Stimulated activated naive CD8-positive, alpha-beta T cell treated with anti-CD3 and anti-CD28 coated beads, Interleukin-15, Interleukin-2, amounts not matched to agents 100 ng/mL and 50 ng/mL, for 24 hours (primary cell): Measurements from ENCODE around the gene DNAH2.

Source experiments
- H3K27ac Mint-ChIP-seq: one replicate; pipeline ENCODE4 v1.8.0; 2021; ENCODE audit warnings: mild to moderate bottlenecking, mixed read lengths
- H3K27me3 Mint-ChIP-seq: one replicate; pipeline ENCODE4 v1.8.0; 2021; ENCODE audit warnings: mixed read lengths
- H3K36me3 Mint-ChIP-seq: one replicate; pipeline ENCODE4 v1.8.0; 2021; ENCODE audit warnings: low read depth, mixed read lengths
- H3K4me1 Mint-ChIP-seq: one replicate; pipeline ENCODE4 v1.8.0; 2021; ENCODE audit warnings: low read depth, mixed read lengths
- H3K4me3 Mint-ChIP-seq: one replicate; pipeline ENCODE4 v1.8.0; 2021; ENCODE audit warnings: mild to moderate bottlenecking, mixed read lengths
- H3K9me3 Mint-ChIP-seq: one replicate; pipeline ENCODE4 v1.8.0; 2021; ENCODE audit warnings: mixed read lengths

The DNAH2 gene, protein sequence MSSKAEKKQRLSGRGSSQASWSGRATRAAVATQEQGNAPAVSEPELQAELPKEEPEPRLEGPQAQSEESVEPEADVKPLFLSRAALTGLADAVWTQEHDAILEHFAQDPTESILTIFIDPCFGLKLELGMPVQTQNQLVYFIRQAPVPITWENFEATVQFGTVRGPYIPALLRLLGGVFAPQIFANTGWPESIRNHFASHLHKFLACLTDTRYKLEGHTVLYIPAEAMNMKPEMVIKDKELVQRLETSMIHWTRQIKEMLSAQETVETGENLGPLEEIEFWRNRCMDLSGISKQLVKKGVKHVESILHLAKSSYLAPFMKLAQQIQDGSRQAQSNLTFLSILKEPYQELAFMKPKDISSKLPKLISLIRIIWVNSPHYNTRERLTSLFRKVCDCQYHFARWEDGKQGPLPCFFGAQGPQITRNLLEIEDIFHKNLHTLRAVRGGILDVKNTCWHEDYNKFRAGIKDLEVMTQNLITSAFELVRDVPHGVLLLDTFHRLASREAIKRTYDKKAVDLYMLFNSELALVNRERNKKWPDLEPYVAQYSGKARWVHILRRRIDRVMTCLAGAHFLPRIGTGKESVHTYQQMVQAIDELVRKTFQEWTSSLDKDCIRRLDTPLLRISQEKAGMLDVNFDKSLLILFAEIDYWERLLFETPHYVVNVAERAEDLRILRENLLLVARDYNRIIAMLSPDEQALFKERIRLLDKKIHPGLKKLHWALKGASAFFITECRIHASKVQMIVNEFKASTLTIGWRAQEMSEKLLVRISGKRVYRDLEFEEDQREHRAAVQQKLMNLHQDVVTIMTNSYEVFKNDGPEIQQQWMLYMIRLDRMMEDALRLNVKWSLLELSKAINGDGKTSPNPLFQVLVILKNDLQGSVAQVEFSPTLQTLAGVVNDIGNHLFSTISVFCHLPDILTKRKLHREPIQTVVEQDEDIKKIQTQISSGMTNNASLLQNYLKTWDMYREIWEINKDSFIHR (N-terminal part only)

DNA sequence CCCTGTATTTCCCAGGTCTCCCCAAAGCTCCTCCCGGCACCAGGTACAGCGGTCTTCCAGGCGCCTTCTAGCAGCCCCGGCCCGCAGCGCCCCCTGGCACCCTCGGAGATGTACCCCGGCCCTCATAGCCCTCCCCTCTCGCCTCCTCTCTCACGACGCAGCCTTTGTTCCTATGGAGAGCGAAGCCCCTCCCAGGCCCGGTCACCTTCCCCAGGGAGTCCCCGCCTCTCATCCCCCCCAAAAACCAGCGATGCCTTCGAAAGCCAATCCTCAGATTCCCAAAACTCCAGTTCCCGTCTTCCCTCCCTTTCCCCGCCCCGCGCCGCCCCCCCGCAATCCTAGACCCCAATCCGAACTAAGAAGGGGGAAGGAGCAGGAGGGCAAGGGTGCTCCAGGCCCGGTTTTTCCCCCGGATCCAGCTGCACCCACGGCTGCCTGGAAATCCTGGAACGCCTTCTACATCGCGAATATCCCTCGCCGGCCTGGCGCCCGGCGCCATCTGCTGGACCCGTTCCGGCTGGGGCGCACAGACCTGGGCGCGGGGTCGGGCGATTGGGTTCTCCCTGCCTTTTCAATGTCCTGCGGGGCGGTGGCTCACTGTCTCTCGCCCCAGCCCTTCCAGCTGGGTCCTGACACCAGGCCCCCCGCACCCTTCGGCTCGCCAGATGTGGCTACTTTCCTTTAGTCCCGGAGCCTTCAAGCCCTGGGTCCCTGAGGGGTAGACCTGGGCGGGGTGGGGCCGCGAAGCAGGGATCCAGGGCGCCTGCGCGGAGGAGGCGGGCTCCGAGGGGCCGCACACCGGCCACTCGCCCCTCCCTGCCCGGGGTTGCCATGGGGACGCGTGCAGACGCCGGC, at the start of gene DNAH2:
TSS of gene DNAH2 (plus strand) at position 844 of the 855 bp plus-strand sequence. CDS start 1,991 bp downstream, outside the sequence.
- Mint-ChIP-seq H3K4me3 (peak within 1 kb of the TSS; percentile 78), H3K27me3 (peaks cover 69% of the 10 kb centered on the region), H3K9me3 (no peaks in the 10 kb centered on the region), H3K36me3 (no peaks in the 10 kb centered on the region), H3K27ac (no peak within 1 kb of the TSS), H3K4me1 (peaks cover 17% of the 10 kb centered on the region)

- no peaks in the 10 kb centered on the region for H3K9me3 Mint-ChIP-seq
- no peaks in the 10 kb centered on the region for H3K27me3 Mint-ChIP-seq
- no peak overlapping the region for H3K4me3 Mint-ChIP-seq
- H3K4me1 Mint-ChIP-seq: no peaks in the 10 kb centered on the region
- H3K36me3 Mint-ChIP-seq: peaks cover 39% of the 10 kb centered on the region
- H3K27ac Mint-ChIP-seq: no peak overlapping the region
Measured at GRCh38 chr17:7668482-7668881, 49.1 kb upstream of the DNAH2 start.

DNA sequence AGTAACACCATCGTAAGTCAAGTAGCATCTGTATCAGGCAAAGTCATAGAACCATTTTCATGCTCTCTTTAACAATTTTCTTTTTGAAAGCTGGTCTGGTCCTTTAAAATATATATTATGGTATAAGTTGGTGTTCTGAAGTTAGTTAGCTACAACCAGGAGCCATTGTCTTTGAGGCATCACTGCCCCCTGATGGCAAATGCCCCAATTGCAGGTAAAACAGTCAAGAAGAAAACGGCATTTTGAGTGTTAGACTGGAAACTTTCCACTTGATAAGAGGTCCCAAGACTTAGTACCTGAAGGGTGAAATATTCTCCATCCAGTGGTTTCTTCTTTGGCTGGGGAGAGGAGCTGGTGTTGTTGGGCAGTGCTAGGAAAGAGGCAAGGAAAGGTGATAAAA, 44.3 kb upstream of the DNAH2 start:
- no peak overlapping the region for H3K4me3 Mint-ChIP-seq
- peaks cover 5% of the 10 kb centered on the region for H3K9me3 Mint-ChIP-seq
- H3K27ac Mint-ChIP-seq: no peak overlapping the region
- no peaks in the 10 kb centered on the region for H3K27me3 Mint-ChIP-seq
- no peaks in the 10 kb centered on the region for H3K4me1 Mint-ChIP-seq
- peaks cover 54% of the 10 kb centered on the region for H3K36me3 Mint-ChIP-seq

DNA sequence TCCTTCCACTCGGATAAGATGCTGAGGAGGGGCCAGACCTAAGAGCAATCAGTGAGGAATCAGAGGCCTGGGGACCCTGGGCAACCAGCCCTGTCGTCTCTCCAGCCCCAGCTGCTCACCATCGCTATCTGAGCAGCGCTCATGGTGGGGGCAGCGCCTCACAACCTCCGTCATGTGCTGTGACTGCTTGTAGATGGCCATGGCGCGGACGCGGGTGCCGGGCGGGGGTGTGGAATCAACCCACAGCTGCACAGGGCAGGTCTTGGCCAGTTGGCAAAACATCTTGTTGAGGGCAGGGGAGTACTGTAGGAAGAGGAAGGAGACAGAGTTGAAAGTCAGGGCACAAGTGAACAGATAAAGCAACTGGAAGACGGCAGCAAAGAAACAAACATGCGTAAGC, 42.6 kb upstream of the DNAH2 start:
- Mint-ChIP-seq H3K4me1 (no peaks in the 10 kb centered on the region), H3K9me3 (peaks cover 5% of the 10 kb centered on the region), H3K27ac (no peak overlapping the region), H3K27me3 (no peaks in the 10 kb centered on the region), H3K4me3 (no peak overlapping the region), H3K36me3 (peaks cover 44% of the 10 kb centered on the region)

DNA sequence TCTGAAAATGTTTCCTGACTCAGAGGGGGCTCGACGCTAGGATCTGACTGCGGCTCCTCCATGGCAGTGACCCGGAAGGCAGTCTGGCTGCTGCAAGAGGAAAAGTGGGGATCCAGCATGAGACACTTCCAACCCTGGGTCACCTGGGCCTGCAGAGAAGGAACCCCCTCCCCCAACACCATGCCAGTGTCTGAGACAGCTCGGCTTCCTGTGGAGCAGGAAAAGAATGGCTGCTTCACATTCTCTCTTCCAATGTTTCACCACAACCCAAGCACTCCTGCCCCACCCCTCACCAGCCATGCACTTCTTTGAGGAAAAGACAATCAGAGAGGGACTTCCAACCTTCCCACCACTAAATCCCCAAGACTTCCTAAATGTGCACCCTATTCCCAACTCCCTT, 41.0 kb upstream of the DNAH2 start:
- Mint-ChIP-seq H3K27ac (no peak overlapping the region), H3K36me3 (peaks cover 33% of the 10 kb centered on the region), H3K27me3 (no peaks in the 10 kb centered on the region), H3K9me3 (peaks cover 5% of the 10 kb centered on the region), H3K4me1 (no peaks in the 10 kb centered on the region), H3K4me3 (no peak overlapping the region)

GRCh38 chr17:7677388-7678067, 40.0 kb upstream of the DNAH2 start:
- H3K36me3 Mint-ChIP-seq: peaks cover 33% of the 10 kb centered on the region
- peaks cover 5% of the 10 kb centered on the region for H3K9me3 Mint-ChIP-seq
- no peak overlapping the region for H3K4me3 Mint-ChIP-seq
- peaks cover 3% of the 10 kb centered on the region for H3K4me1 Mint-ChIP-seq
- H3K27ac Mint-ChIP-seq: no peak overlapping the region
- no peaks in the 10 kb centered on the region for H3K27me3 Mint-ChIP-seq

DNA sequence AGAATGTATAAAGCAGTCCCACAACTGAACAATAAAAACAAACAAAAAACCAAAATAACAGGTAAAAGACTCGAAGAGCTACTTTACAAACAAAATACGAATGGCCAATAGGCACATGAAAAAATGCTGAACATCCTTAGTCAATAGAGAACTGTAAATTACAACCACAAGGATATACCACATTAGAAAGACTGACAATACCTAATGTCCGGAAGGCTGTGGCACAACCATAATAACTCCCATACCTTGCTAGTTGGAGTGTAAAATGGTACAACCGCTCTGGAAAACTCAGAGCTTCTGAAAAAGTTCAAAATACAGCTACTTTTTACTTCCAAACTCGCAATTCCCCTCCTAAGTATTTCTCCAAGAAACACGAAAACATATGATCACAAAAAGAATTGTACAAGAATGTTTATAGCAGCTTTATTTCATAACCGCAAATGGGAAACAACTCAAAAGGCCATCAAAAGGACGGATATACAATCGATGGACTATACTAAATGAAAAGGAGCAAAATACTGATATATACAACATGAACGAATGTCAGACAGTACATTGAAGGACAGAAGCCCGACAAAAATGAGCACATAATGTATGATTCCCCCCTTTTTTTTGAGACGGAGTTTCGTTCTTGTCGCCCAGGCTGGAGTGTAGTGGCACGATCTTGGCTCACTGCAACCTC, 32.6 kb upstream of the DNAH2 start:
- peaks cover 32% of the 10 kb centered on the region for H3K36me3 Mint-ChIP-seq
- H3K27ac Mint-ChIP-seq: peak overlapping the region; percentile 99
- H3K27me3 Mint-ChIP-seq: no peaks in the 10 kb centered on the region
- H3K9me3 Mint-ChIP-seq: no peaks in the 10 kb centered on the region
- peaks cover 43% of the 10 kb centered on the region for H3K4me1 Mint-ChIP-seq
- H3K4me3 Mint-ChIP-seq: peak overlapping the region; percentile 98

DNA sequence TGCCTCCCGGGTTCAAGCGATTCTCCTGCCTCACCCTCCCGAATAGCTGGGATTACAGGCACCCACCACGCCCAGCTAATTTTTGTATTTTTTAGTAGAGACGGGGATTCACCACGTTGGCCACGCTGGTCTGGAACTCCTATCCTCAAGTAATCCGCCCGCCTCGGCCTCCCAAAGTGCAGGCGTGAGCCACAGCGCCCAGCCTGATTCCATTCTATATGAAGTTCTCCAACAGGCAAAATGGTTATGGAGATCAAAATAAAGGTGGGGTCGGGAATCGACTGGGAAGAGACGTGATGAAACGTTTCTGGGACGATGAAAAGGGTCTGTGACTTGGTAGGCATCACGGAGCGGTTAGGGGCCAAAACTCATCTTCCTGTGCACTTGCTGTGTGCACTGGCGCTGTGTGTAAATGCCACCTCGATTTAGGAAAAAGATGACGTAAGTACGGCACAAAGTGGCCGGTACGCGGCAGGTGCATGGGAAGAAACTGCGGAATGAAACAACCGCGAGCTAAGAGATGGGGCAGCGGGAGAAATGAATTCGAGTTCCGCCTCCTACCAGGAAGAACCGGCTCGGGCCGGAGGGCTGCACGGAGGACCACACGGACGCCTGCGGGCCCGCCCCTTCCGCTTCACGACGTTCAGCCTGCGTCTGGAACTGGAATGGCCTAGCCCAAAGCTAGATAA, 31.9 kb upstream of the DNAH2 start:
- Mint-ChIP-seq H3K9me3 (no peaks in the 10 kb centered on the region), H3K27me3 (no peaks in the 10 kb centered on the region), H3K4me3 (peak overlapping the region; percentile 98), H3K27ac (peak overlapping the region; percentile 99), H3K36me3 (peaks cover 37% of the 10 kb centered on the region), H3K4me1 (peaks cover 47% of the 10 kb centered on the region)

- Mint-ChIP-seq H3K27ac (peak overlapping the region; percentile 99), H3K36me3 (peaks cover 41% of the 10 kb centered on the region), H3K27me3 (no peaks in the 10 kb centered on the region), H3K9me3 (no peaks in the 10 kb centered on the region), H3K4me3 (peak overlapping the region; percentile 98), H3K4me1 (peaks cover 47% of the 10 kb centered on the region)
Measured at GRCh38 chr17:7686222-7687071, 31.1 kb upstream of the DNAH2 start.

GRCh38 chr17:7687072-7687907, 30.3 kb upstream of the DNAH2 start, which contains the start of gene TP53:
Gene TP53, minus strand, starts transcription at chr17:7687490. Its CDS starts 10,896 bp downstream, at chr17:7676594.
- Mint-ChIP-seq H3K4me3 (peak within 1 kb of the TSS; percentile 98), H3K4me1 (peaks cover 46% of the 10 kb centered on the region), H3K36me3 (peaks cover 40% of the 10 kb centered on the region)

GRCh38 chr17:7687908-7688807, 29.4 kb upstream of the DNAH2 start, which contains the start of gene WRAP53:
Gene WRAP53, plus strand, starts transcription at chr17:7688477. Its CDS starts 172 bp downstream, at chr17:7688649.
- no peaks in the 10 kb centered on the region for H3K27me3 Mint-ChIP-seq
- peaks cover 42% of the 10 kb centered on the region for H3K36me3 Mint-ChIP-seq
- no peaks in the 10 kb centered on the region for H3K9me3 Mint-ChIP-seq
- H3K4me3 Mint-ChIP-seq: peak within 1 kb of the TSS; percentile 98
- H3K4me1 Mint-ChIP-seq: peaks cover 42% of the 10 kb centered on the region
- peak within 1 kb of the TSS; percentile 99 for H3K27ac Mint-ChIP-seq

More at GRCh38 chr17:7687072-7687907, 30.3 kb upstream of the DNAH2 start, which contains the start of gene TP53:
- H3K27me3 Mint-ChIP-seq: no peaks in the 10 kb centered on the region
- H3K9me3 Mint-ChIP-seq: no peaks in the 10 kb centered on the region
- peak within 1 kb of the TSS; percentile 99 for H3K27ac Mint-ChIP-seq
